ENCODE measurements around the gene MT4.
A peak's percentile ranks its signal among the peaks of the same experiment; 100 is the strongest.

MT4 gene

GRCh38 chr16:56564793-56565477 lies at the start of gene MT4:
Gene MT4, plus strand, starts transcription at chr16:56565073. Its CDS starts 56 bp downstream, at chr16:56565129.
- no peak for DNase-seq

DNA sequence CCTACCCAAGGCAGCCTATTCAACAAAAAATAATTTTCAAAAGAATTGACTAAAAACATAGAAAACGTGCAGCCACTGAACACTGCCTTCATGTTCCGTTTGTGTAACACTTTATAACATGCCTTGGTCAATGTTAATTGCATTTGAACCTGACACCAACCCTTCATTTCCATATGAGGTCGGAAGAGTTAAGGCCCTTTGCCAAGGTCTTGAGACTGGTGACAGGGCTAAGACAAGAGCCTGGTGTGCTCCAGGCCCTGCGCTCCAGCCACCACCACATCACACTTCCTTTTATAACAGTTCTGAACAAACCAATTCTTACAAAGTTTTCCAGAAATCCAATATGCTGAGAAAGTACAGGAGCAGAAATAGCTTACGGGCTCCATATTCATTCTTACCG lies 49.2 kb upstream of the MT4 start:
- DNase-seq = no peak

GRCh38 chr16:56517206-56517605 lies 47.7 kb upstream of the MT4 start:
- DNase-seq = no peak

- DNase-seq = no peak
These were observed 46.4 kb upstream of the MT4 start for GRCh38 chr16:56518425-56518824.

DNA sequence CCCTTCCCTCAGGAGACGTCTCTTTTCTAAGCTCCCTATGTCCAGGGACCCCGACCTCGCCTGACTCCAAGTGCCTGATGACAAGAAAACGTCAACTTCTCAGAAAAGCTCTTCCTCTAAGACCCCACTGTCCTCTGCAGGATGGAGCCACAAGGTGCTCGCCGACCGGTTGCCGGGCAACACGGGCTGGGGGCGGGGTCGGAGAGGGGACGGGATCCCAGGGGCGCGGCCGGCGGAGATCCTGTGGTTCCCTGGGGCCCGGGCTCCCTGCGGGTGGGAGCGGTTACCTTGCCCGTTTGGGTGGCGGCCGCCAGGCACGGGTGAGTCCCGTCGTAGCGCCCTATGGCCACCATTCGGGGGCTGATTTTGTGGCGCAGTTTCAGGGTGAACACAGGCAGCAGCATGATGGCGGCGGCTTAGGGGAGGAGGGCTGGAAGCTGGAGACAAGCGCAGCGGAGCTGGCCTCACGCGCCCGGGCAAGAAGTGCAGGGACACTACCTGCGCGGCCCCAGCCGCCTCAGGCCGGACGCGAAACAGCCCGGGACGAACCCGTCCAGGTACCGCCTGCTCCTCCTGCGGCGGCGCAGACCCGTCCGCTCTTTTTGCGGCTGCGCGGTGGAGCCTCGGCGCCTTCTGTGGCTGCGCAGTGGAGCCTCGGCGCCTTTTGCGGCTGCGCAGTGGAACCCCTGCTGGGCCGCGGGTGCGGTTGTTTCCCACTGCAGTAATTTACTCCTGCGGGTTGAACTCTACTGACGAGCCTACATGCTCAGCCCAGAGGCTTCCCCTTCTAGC lies 45.2 kb upstream of the MT4 start, which contains the start of gene BBS2:
BBS2 (minus strand) TSS at position 566 of the 792 bp plus-strand sequence; CDS start at position 404, 162 bp downstream.
- DNase-seq = peak; percentile 74 to 76

DNA sequence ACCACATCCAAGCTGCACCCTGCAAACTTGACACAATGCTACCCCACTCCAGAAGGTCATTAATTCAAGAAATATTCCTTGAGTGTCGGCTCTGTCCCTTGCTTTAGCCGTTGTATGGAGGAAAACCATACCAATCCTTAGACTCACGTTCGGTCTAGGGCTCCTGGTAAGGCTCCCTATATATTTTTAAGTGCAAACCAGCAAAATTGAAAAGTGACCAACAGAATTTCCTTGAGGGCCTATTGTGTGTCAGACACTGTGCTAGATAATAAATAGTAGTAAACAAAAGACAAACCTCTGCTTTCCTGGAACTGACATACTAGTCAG lies 44.7 kb upstream of the MT4 start:
- no peak for DNase-seq

DNA sequence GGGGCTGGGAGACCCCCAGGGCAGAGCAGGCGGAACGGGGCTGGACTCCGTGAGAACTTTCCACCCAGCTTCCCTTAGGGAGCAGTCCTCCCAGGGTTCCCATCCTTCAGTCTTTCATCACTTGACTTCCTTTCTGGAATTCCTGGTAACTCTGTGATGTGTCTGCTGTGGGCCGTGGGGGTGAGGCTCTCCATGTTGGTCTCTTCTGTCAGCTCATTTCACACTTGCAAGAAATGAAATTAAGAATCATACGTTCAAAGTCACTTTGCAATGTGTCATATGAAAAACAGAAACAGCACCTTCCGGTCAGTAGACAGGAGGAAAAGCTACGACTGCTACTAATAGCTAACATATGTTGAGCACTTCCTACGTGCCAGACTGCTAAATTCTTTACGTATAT lies 39.6 kb upstream of the MT4 start:
- no peak for DNase-seq

DNA sequence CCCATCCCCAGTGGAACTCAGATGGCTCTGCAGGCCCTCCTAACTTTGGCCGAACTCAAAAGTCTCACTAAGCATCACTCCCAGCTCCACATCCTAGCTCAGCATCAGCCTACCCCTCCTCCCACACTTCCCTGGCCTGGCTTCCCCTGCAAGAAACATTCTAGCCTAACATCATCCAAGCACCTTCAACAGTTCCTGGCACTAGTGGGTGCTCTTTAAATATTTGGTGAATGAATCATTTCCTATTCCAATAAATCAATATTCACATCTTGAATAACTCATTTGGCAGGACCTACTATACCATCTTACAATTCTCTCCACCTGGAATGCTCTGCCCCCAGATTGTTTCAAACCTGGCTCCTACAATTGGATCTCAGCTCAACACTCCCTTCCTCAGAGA lies 34.0 kb upstream of the MT4 start:
- DNase-seq = no peak

DNA sequence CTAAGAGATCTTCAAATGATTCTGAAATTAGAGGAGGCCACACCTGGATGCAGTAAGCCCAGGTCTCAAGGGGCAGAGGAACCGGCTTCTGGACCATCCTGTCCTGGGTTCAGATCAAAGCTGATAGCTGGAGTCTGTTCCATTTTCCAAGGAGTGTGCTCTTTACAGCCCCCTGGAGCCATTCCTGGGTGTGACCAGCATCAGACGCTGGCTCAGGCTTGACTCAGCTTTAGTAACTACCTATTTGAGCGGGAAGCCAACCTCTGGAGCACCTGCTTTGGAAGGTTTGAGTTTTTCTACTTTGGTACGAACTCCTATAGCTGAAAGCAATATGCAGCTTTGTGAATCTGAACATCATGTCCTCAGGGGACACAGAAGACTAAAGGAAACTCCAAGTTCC lies 32.2 kb upstream of the MT4 start:
- DNase-seq = no peak

DNA sequence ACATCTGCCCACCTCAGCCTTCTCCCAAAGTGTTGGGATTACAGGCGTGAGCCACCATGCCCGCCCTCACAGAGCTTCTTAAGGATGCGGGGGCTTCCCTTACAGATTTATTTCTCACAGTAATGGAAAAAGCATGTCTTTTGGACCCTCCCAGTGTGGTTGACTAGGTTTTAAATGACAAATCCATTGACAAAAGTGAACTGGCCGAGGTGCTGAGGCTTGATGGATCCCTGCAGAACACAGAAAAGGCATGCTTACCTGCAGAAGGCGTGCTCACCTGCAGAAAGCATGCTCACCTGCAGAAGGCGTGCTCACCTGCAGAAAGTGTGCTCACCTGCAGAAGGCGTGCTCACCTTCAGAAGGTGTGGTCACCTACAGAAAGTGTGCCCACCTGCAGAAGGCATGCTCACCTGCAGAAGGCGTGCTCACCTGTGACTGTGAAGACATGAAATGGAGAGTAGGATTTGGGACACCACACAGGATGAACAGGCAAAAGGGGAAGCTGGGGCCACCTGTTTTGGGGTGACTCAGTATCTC lies 30.0 kb upstream of the MT4 start:
- no peak for DNase-seq

GRCh38 chr16:56538331-56538730 lies 26.5 kb upstream of the MT4 start:
- no peak for DNase-seq

- DNase-seq = no peak
These were observed 25.2 kb upstream of the MT4 start for GRCh38 chr16:56539656-56540055.

DNA sequence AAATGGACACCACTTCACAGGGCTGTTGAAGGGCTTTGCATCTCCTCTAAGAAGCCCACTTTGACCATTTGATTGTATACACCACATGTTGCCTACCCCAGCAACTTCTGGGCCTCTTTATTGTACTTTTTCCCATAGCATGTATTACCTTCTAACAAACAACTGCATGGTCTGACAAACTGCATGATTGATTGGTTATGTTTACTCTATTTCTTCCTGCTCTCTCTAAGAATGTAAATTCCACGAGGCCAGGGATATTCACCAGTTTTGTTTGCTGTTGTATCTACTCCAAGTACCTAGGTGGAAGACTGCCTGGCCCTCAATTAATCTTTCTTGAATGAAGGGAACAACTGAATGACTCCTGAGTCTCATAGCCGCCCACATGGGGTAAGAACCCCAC lies 22.8 kb upstream of the MT4 start:
- DNase-seq = no peak

DNA sequence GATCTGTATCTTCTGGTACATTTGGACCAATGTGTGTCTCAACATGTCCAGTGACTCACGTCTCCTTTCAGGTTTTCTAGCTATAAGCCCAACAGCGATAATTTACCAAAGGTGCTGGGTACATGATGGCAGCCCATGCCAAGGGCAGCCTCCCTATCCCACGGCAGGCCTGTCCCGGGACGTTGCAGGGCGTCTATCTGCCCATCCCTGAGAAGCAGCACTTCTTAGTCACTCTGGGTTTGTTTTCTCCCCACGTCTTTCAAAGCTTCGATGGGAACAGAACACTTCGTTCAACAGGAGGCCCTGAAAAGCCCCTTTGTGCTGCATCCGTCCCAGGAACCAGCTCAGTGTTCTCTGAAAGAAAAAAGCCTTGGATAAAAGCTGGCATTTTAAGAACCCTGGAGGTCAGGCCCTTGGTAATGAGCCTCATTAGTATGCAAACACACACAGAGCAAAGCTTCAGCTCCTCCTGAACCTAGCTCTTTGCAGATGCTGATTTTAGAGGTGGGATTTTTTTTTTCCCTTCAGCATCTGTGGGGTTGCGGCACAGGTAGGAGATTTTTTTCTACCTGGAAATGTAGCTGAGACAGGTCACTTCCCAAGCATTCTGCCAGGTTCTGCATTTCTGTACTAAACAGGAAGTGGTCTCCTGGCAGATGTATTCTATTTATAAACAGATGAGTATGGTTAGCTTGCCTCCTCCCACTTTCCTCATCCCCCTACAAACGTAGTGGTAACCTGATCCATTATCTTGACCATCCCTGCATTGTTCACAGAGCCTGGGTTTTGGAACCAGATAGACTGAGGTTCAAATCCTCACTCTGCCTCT lies 17.5 kb upstream of the MT4 start:
- no peak for DNase-seq

GRCh38 chr16:56547949-56548567 lies 16.8 kb upstream of the MT4 start:
- no peak for DNase-seq

DNA sequence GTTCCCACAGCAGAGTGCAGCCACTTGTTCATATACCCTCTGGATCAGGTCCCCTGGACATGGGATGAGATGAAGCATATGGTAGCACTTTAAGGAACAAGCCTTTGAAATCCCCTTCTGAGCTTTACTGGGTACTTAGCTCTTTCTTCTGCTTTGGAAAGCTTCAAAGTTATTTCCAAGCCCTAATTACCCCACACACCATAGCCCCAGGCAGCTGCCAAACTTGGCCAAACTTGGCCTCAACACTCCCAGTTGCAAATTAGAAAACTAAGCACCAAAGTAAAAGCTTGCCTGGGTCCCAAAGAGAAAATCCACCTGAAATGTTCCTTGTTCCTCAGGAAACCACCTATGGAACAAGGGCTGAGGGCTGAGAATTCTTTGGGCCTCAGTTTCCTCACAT lies 15.7 kb upstream of the MT4 start:
- no peak for DNase-seq

DNA sequence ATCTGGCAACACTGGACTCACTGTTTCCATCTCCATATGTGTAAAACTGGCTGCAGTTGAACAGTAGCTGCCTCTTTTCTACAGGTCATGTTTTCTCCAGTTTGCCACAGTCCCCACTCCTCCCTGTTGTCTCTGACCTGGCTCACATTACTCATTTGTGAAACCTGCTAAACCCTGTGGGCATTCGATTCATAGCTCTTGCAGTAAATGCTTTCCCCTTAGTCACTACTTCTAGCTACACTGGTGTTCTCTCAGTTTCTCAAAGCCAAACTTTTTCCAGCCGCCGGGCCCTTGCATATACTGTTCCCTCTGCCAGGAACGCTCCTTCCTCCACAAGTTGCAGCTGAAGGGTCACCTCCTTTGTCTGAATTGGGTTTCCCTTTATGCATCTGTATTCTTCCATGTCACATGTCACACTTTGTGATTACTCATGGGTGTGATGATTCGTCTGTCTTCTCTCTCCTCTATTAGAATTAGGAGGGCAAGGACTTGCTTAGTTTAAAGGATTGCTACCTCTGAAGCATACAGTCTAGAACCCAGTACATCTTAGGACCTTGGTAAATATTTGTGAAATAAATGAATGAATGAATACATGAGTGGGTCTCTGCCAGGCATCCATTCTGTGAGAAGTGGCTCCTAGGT lies 15.0 kb upstream of the MT4 start:
- no peak for DNase-seq

DNA sequence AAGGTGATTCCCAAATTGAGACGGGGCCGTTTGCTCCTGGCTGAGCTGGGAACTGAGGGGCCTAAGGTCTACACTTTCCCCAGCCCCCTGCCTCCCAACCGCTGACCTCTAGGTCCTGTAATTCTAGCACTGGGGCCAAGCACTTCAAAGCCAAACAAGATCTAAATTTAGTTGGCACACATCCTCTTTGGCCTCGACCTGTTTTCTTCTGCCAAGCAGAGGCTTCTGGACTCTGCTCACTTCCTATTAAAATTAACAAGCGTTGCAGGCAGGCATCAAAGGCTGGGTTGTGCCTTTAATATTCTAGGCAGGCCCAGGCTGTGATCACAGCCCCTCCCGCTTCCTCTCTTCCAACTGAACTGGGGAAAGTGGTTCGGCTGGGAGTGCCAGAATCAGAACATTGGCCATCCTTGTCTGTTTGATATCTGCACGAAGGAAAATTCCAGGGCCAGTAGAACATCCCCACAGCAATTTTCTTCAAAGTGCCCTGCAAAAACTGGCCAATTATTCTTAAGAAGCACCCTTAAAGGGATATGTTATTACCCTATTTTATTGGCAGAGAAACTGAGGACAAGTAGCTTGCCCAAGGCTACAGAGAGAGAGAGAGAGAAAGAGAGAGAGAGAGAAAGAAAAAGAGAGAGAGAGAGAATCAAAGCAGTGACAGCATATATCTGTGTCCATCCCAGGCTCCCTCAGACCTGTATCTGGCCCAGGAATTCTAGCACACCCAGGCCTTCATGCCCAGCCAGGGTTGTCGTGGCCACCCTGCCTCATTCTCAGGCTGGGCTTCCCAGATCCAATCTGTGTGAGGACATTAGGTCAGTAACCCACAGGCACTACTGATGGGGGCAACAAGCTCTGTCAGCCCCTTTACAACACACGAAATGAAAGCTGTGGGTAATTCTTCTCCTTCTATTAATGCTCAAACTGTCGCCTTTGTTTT lies 12.8 kb upstream of the MT4 start:
- no peak for DNase-seq

DNA sequence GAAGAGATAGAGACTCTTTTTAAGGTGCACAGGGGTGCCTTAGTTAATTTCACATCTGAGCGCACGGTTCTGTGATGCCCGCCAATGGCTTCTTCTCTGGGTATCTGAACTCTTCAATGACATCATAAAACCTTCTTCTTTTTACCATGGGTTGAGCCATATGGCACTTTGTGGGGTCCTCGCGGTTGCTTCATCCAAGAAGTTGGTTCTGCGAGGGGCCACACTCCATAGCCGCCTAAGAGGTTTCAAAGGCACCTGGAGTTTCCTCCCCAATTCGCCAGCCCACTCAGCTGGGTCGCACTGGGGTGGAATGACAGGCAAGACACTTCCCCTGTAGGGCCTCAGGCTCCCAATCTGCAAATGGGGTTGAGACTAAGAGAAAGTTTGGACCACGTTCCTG lies 10.4 kb upstream of the MT4 start:
- DNase-seq = no peak

DNA sequence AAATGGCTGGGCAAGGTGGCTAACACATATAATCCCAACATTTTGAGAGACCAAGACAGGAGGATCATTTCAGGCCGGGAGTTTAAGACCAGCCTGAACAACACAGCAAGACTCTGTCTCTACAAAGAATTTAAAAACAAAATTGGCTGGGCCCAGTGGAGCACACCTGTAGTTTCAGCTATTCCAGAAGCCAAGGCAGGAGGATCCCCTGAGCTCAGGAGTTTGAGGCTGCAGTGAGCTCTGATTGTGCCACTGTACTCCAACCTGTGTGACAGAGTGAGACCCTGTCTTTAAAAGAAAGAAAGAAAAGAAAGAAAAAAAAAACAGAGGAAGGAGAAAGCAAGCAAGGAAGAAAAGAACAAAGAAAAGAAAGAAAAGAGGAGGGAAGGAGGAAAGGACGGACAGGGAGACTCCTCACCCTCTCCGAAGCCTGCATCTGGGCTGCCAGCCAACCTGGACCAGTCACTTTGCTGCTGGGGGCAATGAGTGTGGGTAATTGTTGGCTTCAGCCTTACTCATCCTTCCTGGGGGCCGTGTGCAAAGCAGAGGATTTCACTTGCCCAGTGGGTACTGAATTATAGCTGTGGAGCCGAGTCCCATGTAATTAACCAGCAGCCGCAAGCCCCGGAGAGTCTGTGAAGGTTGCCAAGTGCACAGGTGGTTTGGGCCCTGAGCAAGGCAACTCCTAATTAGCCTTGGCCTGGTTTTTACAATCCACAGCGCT lies 6.7 kb upstream of the MT4 start:
- DNase-seq = no peak

- DNase-seq = no peak
These were observed 5.8 kb upstream of the MT4 start for GRCh38 chr16:56559109-56559508.

Data from AML-193 (cell line).